HG03354 (cell line): ENCODE measurements around the gene C8G.
A peak's percentile ranks its signal among the peaks of the same experiment; 100 is the strongest.

Experiments
- ATAC-seq: cut with Tn5 transposase; IDR thresholded peaks from one replicate; pipeline ENCODE4 v1.9.1; 2021; ENCODE audit warnings: mild to moderate bottlenecking; ENCODE audit not compliant: unreplicated experiment, poor library complexity, severe bottlenecking

C8G gene

GRCh38 chr9:136978073-136978864, 33.2 kb downstream of the C8G start:
- ATAC-seq, result no peak

GRCh38 chr9:136978865-136979544, 34.0 kb downstream of the C8G start:
- no peak for ATAC-seq

GRCh38 chr9:136979769-136980587, 34.9 kb downstream of the C8G start:
- no peak for ATAC-seq

GRCh38 chr9:136980669-136981478, 35.8 kb downstream of the C8G start:
- no peak for ATAC-seq

- no peak for ATAC-seq
Observed at GRCh38 chr9:136981588-136982231, 36.7 kb downstream of the C8G start.

DNA sequence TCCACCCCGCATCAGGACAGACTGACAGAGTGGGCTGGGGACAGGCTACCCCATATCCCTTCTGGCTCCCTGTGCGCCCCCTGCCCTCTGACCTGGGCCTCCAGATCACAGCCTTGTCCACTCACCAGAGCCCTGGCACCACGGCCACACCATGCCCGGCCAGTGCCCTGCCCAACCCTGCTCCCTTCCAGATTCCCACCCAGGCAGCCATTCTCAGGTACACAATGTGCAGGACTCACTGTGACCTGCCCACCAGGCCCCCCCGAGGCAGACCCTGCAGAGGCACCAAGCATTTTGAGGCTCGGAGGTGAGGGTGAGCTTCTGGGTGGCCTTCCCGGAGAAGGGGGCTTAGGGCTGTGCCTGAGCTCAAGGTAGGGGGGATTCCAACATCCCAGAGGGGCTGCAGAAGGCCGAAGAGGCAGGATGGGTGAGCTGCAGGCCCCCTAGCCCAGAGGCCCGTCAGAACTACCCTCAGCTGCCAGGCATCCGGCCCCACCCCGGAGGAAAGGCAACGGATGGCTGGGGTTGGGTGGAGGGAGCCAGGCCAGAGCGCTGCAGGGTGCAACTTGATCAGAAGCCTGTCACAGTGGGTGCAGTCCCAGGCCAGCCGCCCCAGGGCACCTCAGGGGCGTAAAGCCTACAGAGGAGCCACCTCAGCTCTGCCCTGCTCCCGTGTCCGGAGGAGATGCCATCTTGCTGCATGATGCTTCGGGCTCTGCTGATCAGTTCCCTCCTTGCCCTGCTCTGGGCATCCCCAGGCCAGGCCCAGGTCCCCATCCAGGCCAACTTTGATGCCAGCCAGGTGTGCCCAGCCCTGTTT, 37.4 kb downstream of the C8G start, which contains the start of gene LCNL1:
LCNL1 (plus strand) TSS at position 762 of the 820 bp plus-strand sequence. CDS start 594 bp downstream, outside the sequence.
- no peak for ATAC-seq

DNA sequence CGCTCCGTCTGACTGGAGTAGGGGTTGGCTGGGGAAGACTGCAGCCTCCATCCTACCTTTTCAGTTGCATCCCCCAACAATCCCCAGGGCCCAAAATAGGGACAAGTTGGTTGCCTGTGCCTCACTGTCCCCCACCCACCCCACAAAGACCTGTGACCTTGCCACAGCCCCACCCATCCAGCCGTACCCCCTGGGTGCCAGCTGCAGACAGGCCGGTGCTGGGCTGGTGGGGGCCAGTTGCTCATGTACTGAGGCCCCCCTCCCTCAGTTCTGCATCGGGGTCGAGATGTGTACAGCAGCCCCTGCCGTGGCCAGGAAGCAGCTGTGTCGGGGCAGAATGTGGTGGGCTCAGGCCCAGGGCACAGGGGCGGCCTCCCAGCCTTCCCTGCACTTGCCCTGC, 38.1 kb downstream of the C8G start:
- no peak for ATAC-seq

GRCh38 chr9:136983656-136984314, 38.7 kb downstream of the C8G start:
- ATAC-seq, result no peak

DNA sequence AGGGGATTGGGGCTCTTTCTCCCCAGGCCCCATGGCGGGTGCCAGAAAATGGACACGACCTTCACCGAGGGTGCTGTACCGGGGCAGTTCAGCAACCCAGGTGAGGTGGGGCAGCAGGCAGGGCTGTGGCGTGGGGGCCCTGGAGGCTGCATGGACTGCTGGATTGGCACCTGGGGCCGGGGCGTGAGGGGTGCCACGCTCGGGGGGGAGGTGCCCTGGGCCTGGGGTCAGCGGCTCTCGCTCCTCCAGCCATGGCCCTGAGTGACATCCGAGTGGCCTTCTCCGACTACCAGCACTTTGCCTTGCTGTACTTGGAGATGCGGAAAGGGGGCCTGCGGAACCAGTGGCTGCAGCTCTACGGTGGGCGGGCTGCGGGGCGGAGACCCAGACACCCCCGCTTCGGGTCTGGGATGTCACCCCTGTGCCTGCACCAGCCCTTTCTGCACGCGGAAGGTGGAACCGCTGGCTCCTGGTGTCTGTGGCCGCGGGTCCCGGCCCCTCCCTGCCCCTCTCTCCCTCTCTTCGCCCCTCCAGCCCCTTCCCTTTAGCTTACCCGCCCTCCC, 39.5 kb downstream of the C8G start:
- ATAC-seq, result no peak

DNA sequence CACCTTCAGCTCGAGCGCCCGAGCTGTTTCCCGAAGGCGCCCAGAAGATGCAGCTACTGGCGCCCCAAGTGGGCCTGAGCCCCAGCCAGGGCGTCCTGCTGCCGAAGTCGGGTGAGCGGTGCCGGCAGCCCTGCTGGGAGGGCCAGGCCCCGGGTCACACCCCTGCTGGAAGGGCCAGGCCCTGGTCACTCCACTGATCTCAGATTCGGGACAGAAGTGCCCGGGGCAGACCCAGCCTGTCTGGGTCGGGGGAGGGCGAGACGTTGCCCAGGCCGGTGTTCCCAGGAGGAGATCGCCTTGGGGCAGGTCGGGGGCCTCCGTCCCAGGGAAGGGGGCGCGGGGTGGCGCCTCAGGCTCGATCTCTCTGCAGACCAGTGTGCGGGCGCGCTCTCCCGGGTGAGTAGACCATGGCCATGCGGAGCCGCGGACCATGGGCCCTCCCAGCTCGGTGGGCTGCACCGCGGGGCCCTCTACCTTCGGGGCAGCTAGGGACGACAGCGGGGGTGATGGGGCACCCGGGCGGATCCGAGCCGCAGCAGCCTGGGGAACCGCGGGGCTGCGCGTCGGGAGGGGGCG, 40.1 kb downstream of the C8G start:
- no peak for ATAC-seq

DNA sequence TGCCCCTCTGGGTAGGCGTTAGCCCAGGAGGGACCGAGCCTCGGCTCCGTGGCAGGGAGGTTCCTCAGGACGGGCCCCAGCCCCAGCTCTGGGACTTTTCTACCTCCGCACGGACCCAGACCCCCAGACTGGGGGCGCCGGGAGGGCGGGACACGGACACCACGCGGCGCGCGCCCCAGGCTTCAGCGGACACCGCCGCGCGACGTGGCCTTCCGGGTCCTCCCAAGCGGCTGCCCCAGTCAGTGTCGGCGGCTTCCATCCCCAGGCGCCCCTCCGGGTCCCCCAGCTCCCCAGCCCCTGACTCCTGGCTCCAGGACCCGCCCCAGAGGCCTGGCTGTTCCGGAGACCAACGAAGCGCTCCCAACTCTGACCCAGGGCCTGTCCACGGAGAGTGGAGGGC, 40.8 kb downstream of the C8G start:
- no peak for ATAC-seq

DNA sequence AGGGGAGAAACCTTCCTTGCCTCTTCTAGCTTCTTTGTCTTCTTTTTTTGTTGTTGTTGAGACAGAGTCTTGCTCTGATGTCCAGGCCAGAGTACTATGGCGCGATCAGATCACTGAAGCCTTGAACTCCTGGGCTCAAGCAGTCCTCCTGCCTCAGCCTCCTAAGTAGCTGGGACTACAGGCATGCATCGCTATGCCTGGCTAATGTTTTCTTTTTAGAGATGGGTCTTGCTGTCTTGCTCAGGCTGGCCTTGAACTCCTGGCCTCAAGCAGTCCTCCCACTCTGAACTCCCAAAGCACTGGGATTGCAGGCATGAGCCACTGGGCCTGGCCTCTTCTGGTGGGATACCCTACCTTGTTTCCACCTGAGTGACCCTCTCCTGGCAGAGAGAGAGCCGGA, 43.8 kb downstream of the C8G start:
- ATAC-seq, result no peak

GRCh38 chr9:136990242-136990911, 45.3 kb downstream of the C8G start:
- ATAC-seq, result no peak

- ATAC-seq, result peak; percentile 84
Observed at GRCh38 chr9:136991993-136992818, 47.2 kb downstream of the C8G start, which contains the start of gene PAXX. Gene PAXX, plus strand, starts transcription at chr9:136992422. Its CDS starts 22 bp downstream, at chr9:136992444.

GRCh38 chr9:136992819-136993369, 47.9 kb downstream of the C8G start:
- no peak for ATAC-seq
